Large intestine (tissue), 3 donors: ENCODE measurements around the gene RNASE7. TPM values are rescaled to one million over a fixed set of nuclear protein-coding genes. Genes with fewer than 3 reads are reported as not detected.

ENCODE experiments used
- DNase-seq, 2 donors: peaks; one replicate each; pipeline versions ENCODE4 v3.0.0 to v3.0.0-alpha.2; 2013
- H3K27ac ChIP-seq: one replicate; pipeline ENCODE4 v1.5.1; 2013; ENCODE audit warnings: low read length
- H3K27me3 ChIP-seq: 2 replicates; pipeline ENCODE4 v1.6.1; 2013; ENCODE audit warnings: low read length; ENCODE audit not compliant: control insufficient read depth, insufficient read depth
- H3K36me3 ChIP-seq: 2 replicates; pipeline ENCODE4 v1.6.1; 2013; ENCODE audit warnings: low read length; ENCODE audit not compliant: control insufficient read depth, insufficient read depth
- H3K4me1 ChIP-seq: one replicate; pipeline ENCODE4 v1.6.1; 2013; ENCODE audit warnings: low read length; ENCODE audit not compliant: control insufficient read depth, insufficient read depth
- H3K4me3 ChIP-seq: one replicate; pipeline ENCODE4 v1.5.1; 2013; ENCODE audit warnings: low read length
- H3K9me3 ChIP-seq: one replicate; pipeline ENCODE4 v1.6.1; 2013; ENCODE audit warnings: mild to moderate bottlenecking, low read depth, low read length, moderate library complexity; ENCODE audit not compliant: control insufficient read depth
- WGBS: methylation state at CpG from one replicate; pipeline ENCODE4 v1.1.5; 2013; ENCODE audit warnings: low lambda C conversion rate; ENCODE audit not compliant: insufficient coverage; 5-methylcytosine and 5-hydroxymethylcytosine counted together
- polyA plus RNA-seq: library from polyadenylated mRNA; unstranded; fragments of 120-200 nt; gene quantifications from one replicate; pipeline ENCODE4 v1.2.1, GENCODE V29; 2013

RNASE7 gene
- polyA plus RNA-seq, 1 donor = 0.09 TPM

DNA sequence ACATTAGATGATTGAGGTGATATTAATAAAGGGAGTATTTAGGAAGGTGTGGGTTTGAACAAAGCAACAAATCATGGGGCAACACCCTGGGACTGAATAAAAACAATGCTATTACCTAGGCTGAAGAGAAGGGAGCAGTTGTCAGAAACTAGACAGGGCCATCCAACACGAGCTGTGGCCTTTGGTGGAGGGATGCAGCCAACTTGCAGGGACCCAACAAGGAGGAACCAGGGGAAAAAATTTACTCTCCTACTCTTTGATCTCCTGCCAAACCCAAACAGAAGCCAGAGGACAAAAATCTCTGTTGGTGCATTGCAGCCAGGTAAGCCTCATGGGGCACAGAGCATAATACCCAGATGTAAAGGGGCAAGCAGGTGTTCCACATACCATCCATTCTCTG, 31.0 kb upstream of the RNASE7 start:
- no CpG with 5 or more reads among the region's 1 CpG for WGBS
- Histone ChIP-seq H3K27me3 (no peaks in the 10 kb centered on the region), H3K4me3 (no peak overlapping the region), H3K27ac (no peak overlapping the region), H3K9me3 (no peaks in the 10 kb centered on the region), H3K4me1 (peaks cover 15% of the 10 kb centered on the region), H3K36me3 (no peaks in the 10 kb centered on the region)
- no peak for DNase-seq

DNA sequence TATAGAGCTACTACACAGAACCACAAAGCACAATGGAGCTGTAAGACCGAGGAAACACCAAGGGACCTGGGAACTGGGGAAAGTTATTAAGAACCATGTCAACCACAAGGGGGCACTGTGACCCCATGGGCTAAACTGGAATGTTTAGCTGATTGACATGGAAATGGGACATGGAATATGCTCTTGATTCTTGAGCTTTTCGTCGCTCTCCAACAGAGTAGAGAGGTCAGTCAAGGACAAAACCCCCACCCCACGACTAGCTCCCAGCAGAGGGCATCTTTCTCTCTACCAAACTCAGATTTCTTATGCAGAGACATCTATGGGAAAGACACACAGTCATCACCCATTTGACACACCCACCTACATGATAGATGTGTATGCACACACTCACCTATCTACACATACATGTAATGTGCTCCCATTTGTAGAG, 27.4 kb upstream of the RNASE7 start:
- Histone ChIP-seq H3K9me3 (no peaks in the 10 kb centered on the region), H3K27ac (no peak overlapping the region), H3K27me3 (no peaks in the 10 kb centered on the region), H3K36me3 (peaks cover 31% of the 10 kb centered on the region), H3K4me3 (no peak overlapping the region), H3K4me1 (peaks cover 10% of the 10 kb centered on the region)
- peak; percentile 82 to 85 for DNase-seq
- no CpG with 5 or more reads among the region's 4 CpGs for WGBS

DNA sequence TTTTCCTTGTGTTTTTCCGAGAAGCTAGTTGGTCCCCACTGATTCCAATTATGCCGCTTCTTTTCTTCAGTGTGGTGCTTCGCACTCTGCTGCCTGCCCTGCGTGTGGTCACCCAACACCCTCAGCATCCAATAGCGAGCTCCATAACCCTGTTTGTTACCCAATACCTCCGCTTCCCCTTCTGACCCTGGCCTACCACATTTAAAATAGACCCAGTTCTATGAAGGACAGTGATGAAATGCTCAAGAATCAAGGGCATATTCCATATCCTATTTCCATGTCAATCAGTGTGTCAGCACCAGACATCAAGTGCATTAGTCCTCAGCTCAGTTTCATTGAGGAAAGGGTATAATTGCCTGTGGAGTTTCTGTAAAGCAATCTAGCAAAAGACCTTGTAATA, 26.9 kb upstream of the RNASE7 start:
- WGBS = 80% methylated on average over 2 of the region's 6 CpGs
- Histone ChIP-seq H3K27ac (no peak overlapping the region), H3K4me3 (no peak overlapping the region), H3K36me3 (peaks cover 33% of the 10 kb centered on the region), H3K27me3 (no peaks in the 10 kb centered on the region), H3K9me3 (no peaks in the 10 kb centered on the region), H3K4me1 (peaks cover 6% of the 10 kb centered on the region)
- no peak for DNase-seq

DNA sequence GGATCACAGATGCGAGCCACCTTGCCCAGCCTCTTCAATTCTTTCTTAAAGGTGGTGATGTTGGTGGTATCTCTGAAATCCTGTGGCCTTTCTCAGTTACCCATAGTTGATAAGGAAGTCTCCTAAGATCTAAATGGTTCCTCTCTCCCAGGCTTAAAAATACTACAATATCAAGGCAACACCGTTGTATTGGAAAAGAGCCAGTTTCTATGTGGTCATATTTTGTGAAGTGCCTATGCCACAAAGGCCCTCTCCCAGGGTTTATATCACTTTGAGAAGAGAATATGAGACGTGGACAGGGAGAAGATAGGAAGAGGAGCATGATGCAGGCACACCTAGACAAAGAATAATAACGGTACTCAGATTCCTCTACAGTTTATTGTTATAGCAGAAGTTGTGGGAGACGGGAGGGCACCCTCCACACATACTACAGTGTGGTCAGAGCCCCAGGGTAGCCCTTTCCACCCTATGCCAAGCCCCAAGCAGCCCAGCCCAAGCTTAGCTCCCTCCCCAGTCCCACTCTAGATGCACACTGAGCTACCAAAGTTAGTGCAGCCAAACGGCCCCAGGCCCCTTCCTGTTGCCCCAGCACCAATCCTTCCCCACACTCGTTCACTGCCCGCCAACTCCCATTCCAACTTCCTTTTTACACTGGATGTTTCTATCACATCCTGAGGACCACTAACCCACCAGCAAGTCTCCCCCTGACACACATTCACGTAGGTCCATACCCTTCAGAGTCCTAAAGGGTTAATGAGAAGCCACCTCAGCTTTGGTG, 25.6 kb upstream of the RNASE7 start:
- no peak for DNase-seq
- Histone ChIP-seq H3K27ac (no peak overlapping the region), H3K4me3 (no peak overlapping the region), H3K9me3 (no peaks in the 10 kb centered on the region), H3K36me3 (peaks cover 46% of the 10 kb centered on the region), H3K27me3 (no peaks in the 10 kb centered on the region), H3K4me1 (peaks cover 3% of the 10 kb centered on the region)
- WGBS = no CpG with 5 or more reads among the region's 9 CpGs

- Histone ChIP-seq H3K4me3 (no peak overlapping the region), H3K27ac (no peak overlapping the region), H3K9me3 (no peaks in the 10 kb centered on the region), H3K36me3 (peaks cover 48% of the 10 kb centered on the region), H3K27me3 (no peaks in the 10 kb centered on the region), H3K4me1 (peaks cover 3% of the 10 kb centered on the region)
- no peak for DNase-seq
- no CpG with 5 or more reads among the region's 28 CpGs for WGBS
Observed at GRCh38 chr14:21017528-21018245, 24.5 kb upstream of the RNASE7 start.

DNA sequence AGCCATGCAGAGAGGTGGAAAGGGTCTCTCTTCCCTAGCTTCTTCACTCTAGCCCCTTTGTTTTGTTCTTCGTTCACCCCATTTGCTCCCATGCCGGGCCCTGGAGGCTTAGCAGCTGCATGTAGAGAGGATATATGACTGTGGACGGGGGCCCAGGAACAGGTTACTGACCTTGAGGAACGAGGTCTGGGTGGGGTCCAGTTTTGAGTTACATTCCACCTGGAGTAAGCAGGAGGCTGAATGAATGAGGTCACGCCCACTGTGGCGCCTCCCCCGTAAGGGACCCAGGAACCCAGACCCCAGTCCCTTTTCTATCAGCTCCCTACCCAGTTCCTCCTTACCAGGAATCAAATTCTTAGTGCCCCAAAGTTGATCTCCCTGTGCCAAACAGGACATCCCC, 23.9 kb upstream of the RNASE7 start:
- no peak overlapping the region for H3K4me3 ChIP-seq
- H3K27ac ChIP-seq = no peak overlapping the region
- no CpG with 5 or more reads among the region's 7 CpGs for WGBS
- DNase-seq = no peak
- no peaks in the 10 kb centered on the region for H3K27me3 ChIP-seq
- peaks cover 3% of the 10 kb centered on the region for H3K4me1 ChIP-seq
- H3K9me3 ChIP-seq = no peaks in the 10 kb centered on the region
- peaks cover 48% of the 10 kb centered on the region for H3K36me3 ChIP-seq

DNA sequence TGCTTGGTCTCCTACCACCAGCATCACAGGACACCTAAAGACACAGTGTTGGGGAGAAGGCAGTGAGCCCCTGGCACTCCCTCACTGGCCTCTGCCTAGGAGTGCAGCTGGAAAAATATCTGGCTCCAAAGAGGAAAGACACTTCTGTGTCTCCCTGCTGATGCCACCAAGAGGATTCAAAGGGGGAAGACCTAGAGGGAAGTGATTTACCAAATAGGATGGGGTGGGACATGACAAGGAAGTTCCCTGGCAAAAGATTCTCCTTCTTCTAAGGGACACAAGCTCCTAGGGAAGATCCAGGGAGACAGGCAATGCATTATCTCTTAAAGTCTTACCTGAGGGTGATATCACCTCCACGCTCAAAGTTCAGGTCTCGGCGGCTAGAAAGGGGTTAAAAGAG, 23.4 kb upstream of the RNASE7 start:
- WGBS = no CpG with 5 or more reads among the region's 3 CpGs
- no peaks in the 10 kb centered on the region for H3K27me3 ChIP-seq
- H3K4me3 ChIP-seq = no peak overlapping the region
- peaks cover 6% of the 10 kb centered on the region for H3K4me1 ChIP-seq
- no peaks in the 10 kb centered on the region for H3K9me3 ChIP-seq
- H3K36me3 ChIP-seq = peaks cover 48% of the 10 kb centered on the region
- no peak overlapping the region for H3K27ac ChIP-seq
- DNase-seq = no peak

GRCh38 chr14:21019366-21019765, 22.8 kb upstream of the RNASE7 start:
- Histone ChIP-seq H3K9me3 (no peaks in the 10 kb centered on the region), H3K4me1 (peaks cover 11% of the 10 kb centered on the region), H3K36me3 (peaks cover 48% of the 10 kb centered on the region), H3K27me3 (no peaks in the 10 kb centered on the region), H3K4me3 (no peak overlapping the region), H3K27ac (no peak overlapping the region)
- no CpG with 5 or more reads among the region's 1 CpG for WGBS
- DNase-seq = no peak

GRCh38 chr14:21020977-21021545, 21.1 kb upstream of the RNASE7 start:
- H3K27me3 ChIP-seq = no peaks in the 10 kb centered on the region
- no CpG with 5 or more reads among the region's 5 CpGs for WGBS
- no peak overlapping the region for H3K4me3 ChIP-seq
- no peaks in the 10 kb centered on the region for H3K9me3 ChIP-seq
- peaks cover 48% of the 10 kb centered on the region for H3K36me3 ChIP-seq
- H3K27ac ChIP-seq = no peak overlapping the region
- H3K4me1 ChIP-seq = peaks cover 16% of the 10 kb centered on the region
- no peak for DNase-seq

- 94% methylated on average over 3 of the region's 5 CpGs for WGBS
- no peak for DNase-seq
- Histone ChIP-seq H3K27ac (no peak overlapping the region), H3K4me1 (peaks cover 16% of the 10 kb centered on the region), H3K36me3 (peaks cover 36% of the 10 kb centered on the region), H3K9me3 (no peaks in the 10 kb centered on the region), H3K27me3 (no peaks in the 10 kb centered on the region), H3K4me3 (no peak overlapping the region)
Observed at GRCh38 chr14:21022686-21023085, 19.5 kb upstream of the RNASE7 start.
